HepG2 (cell line): ENCODE results near the gene OR6S1. TPM values are rescaled to one million over a fixed set of nuclear protein-coding genes. Genes with fewer than 3 reads are reported as not detected.

Experiments
- CBFB ChIP-seq: sonication (generic); formaldehyde crosslinking; IDR thresholded peaks from 2 replicates; pipeline ENCODE4 v1.4.0; 2020; ENCODE audit warnings: missing genetic modification reagents
- CBX2 ChIP-seq, 2 experiments: fragments of 200-600 bp in 1 of 2; sonication (generic); formaldehyde crosslinking in 1 of 2; IDR thresholded peaks; 2 replicates each; pipeline versions ENCODE4 v1.7.0 to v1.8.1; 2018 to 2022; ENCODE audit warnings: low read depth in 2 of 2, low read length in 1 of 2, mild to moderate bottlenecking in 1 of 2, missing genetic modification reagents in 1 of 2
- CHD2 ChIP-seq: IDR thresholded peaks from 2 replicates; pipeline ENCODE4 v1.6.1; 2011; ENCODE audit warnings: low read depth, low read length, improper control_type of control experiment
- GPBP1L1 ChIP-seq: sonication (generic); formaldehyde crosslinking; IDR thresholded peaks from 2 replicates; pipeline ENCODE4 v1.5.0; 2020; ENCODE audit warnings: mild to moderate bottlenecking, missing genetic modification reagents
- IKZF4 ChIP-seq: sonication (generic); formaldehyde crosslinking; IDR thresholded peaks from 2 replicates; pipeline ENCODE4 v1.5.1; 2020; ENCODE audit warnings: borderline replicate concordance, mild to moderate bottlenecking, low read depth, missing genetic modification reagents; ENCODE audit errors: not compliant biosample characterization
- KAT7 ChIP-seq: IDR thresholded peaks from 2 replicates; pipeline ENCODE4 v1.6.1; 2018; ENCODE audit warnings: borderline replicate concordance, missing compliant biosample characterization
- MAFF ChIP-seq: IDR thresholded peaks from 2 replicates; pipeline ENCODE4 v1.6.1; 2011; ENCODE audit warnings: low read depth, low read length, improper control_type of control experiment
- MNT ChIP-seq: fragments of 450-650 bp; IDR thresholded peaks from 2 replicates; pipeline ENCODE4 v1.6.1; 2016
- NONO ChIP-seq, 2 experiments: fragments of 450-650 bp in 1 of 2; sonication (generic) in 1 of 2; formaldehyde crosslinking in 1 of 2; IDR thresholded peaks in 1 of 2; conservative IDR thresholded peaks in 1 of 2; 2 replicates each; pipeline versions ENCODE4 v1.6.1 to v1.8.0; 2017 to 2022; ENCODE audit warnings: mild to moderate bottlenecking in 1 of 2, missing genetic modification reagents in 1 of 2, moderate library complexity in 1 of 2
- PHB2 ChIP-seq: fragments of 450-650 bp; IDR thresholded peaks from 2 replicates; pipeline ENCODE4 v1.6.1; 2018; ENCODE audit not compliant: partially characterized antibody
- RFXAP ChIP-seq: sonication (generic); formaldehyde crosslinking; IDR thresholded peaks from 2 replicates; pipeline ENCODE4 v1.4.0; 2020; ENCODE audit warnings: missing genetic modification reagents, borderline replicate concordance
- SMYD3 ChIP-seq: sonication (generic); formaldehyde crosslinking; IDR thresholded peaks from 2 replicates; pipeline ENCODE4 v1.8.1; 2023; ENCODE audit warnings: mild to moderate bottlenecking, missing genetic modification reagents
- SP1 ChIP-seq, 2 experiments: fragments of 450-650 bp in 1 of 2; sonication (generic) in 1 of 2; formaldehyde crosslinking in 1 of 2; IDR thresholded peaks; 2 replicates each; pipeline versions ENCODE4 v1.4.0 to v1.6.1; 2016 to 2020; ENCODE audit warnings: missing genetic modification reagents in 1 of 2
- SPEN ChIP-seq: sonication (generic); formaldehyde crosslinking; IDR thresholded peaks from 2 replicates; pipeline ENCODE4 v1.5.1; 2020; ENCODE audit warnings: low read depth, mild to moderate bottlenecking, missing genetic modification reagents
- U2AF2 ChIP-seq: fragments of 200-400 bp; formaldehyde crosslinking; IDR thresholded peaks from 2 replicates; pipeline ENCODE4 v1.6.1; 2017; ENCODE audit warnings: low read depth, mild to moderate bottlenecking, low read length
- ZBTB26 ChIP-seq: IDR thresholded peaks from 2 replicates; pipeline ENCODE4 v1.6.1; 2016; ENCODE audit warnings: missing compliant biosample characterization, missing genetic modification reagents, borderline replicate concordance
- ZNF136 ChIP-seq: sonication (generic); formaldehyde crosslinking; IDR thresholded peaks from 2 replicates; pipeline ENCODE4 v1.8.1; 2022; ENCODE audit warnings: low read depth, mild to moderate bottlenecking, moderate library complexity, missing genetic modification reagents
- ZNF230 ChIP-seq: sonication (generic); formaldehyde crosslinking; IDR thresholded peaks from 2 replicates; pipeline ENCODE4 v1.4.0; 2020; ENCODE audit warnings: mild to moderate bottlenecking, missing genetic modification reagents
- ZNF275 ChIP-seq: sonication (generic); formaldehyde crosslinking; IDR thresholded peaks from 2 replicates; pipeline ENCODE4 v1.8.0; 2022; ENCODE audit warnings: missing genetic modification reagents, mild to moderate bottlenecking, inconsistent platforms, borderline replicate concordance
- ZNF543 ChIP-seq: sonication (generic); formaldehyde crosslinking; IDR thresholded peaks from 2 replicates; pipeline ENCODE4 v1.4.0; 2020; ENCODE audit warnings: mild to moderate bottlenecking, missing genetic modification reagents
- ZNF547 ChIP-seq: sonication (generic); formaldehyde crosslinking; IDR thresholded peaks from 2 replicates; pipeline ENCODE4 v1.5.1; 2020; ENCODE audit warnings: mild to moderate bottlenecking, missing genetic modification reagents
- polyA plus RNA-seq, 8 experiments: library from polyadenylated mRNA; depleted of rRNA in 3 of 8; stranded (reverse) in 7 of 8; unstranded in 1 of 8; fragments of >200 nt; fragmentation: Illumina TruSeq in 4 of 8; extraction: Trizol in 4 of 8; gene quantifications; 2 replicates each; pipeline versions ENCODE4 v1.2.1 to v1.2.3, GENCODE V29; 2011 to 2016; ENCODE audit warnings: low read depth in 4 of 8, missing spikeins in 1 of 8, mixed read lengths in 1 of 8; ENCODE audit not compliant: insufficient read depth in 1 of 8
- total RNA-seq, 5 experiments: library from RNA; depleted of rRNA; stranded (reverse); fragments of >200 nt; fragmentation: Illumina TruSeq; extraction: Trizol; gene quantifications; 2 replicates each; pipeline ENCODE4 v1.2.3, GENCODE V29; 2016; ENCODE audit warnings: low read depth in 1 of 5

Gene OR6S1
- total and polyA plus RNA-seq, 2 of the 13 experiments (the other 11 are each of a cell fraction or from before 2014, with no cell fraction given) = 0.09 TPM; not detected in 1

- TF ChIP-seq MNT = no peak
- no peak for TF ChIP-seq ZNF136
- no peak for TF ChIP-seq RFXAP (CRISPR knock-in tag)
- no peak for TF ChIP-seq CBX2 (IDR thresholded peaks at IDR 0.05; ENCODE audit: low read depth, low read length)
- no peak for TF ChIP-seq CBX2 (CRISPR knock-in tag; IDR thresholded peaks at IDR 0.05; ENCODE audit: low read depth)
- no peak for TF ChIP-seq SPEN
- no peak for TF ChIP-seq U2AF2
- TF ChIP-seq SMYD3 (CRISPR knock-in tag) = no peak
- TF ChIP-seq KAT7 (CRISPR knock-in tag) = peak; percentile 48; the same call in 1 of the 2 replicates
- no peak for TF ChIP-seq CHD2
- TF ChIP-seq ZNF275 (CRISPR knock-in tag) = no peak
- no peak for TF ChIP-seq SP1 (IDR thresholded peaks at IDR 0.05)
- no peak for TF ChIP-seq SP1 (CRISPR knock-in tag; IDR thresholded peaks at IDR 0.05)
- TF ChIP-seq CBFB = no peak
- no peak for TF ChIP-seq GPBP1L1 (CRISPR knock-in tag)
- no peak for TF ChIP-seq ZNF230 (CRISPR knock-in tag)
- no peak for TF ChIP-seq PHB2
- TF ChIP-seq NONO (IDR thresholded peaks at IDR 0.05) = no peak
- TF ChIP-seq NONO (CRISPR knock-in tag; conservative IDR thresholded peaks at IDR 0.05) = no peak; the same call in 1 of the 2 replicates
- TF ChIP-seq ZNF547 (CRISPR knock-in tag) = no peak
- TF ChIP-seq ZBTB26 (CRISPR knock-in tag) = no peak
- no peak for TF ChIP-seq IKZF4 (CRISPR knock-in tag)
- TF ChIP-seq MAFF = no peak
- no peak for TF ChIP-seq ZNF543 (CRISPR knock-in tag)
These were observed 30.2 kb upstream of the OR6S1 start (continued) for GRCh38 chr14:20671597-20672283.
